K562 (cell line): ENCODE results near the gene SNCB. TPM values are rescaled to one million over a fixed set of nuclear protein-coding genes. Genes with fewer than 3 reads are reported as not detected.

ENCODE experiments used
- ATAC-seq: fragments of 200-7000 bp; cut with Tn5 transposase; 3 replicates; pipeline ENCODE4 v1.9.1; 2020; ENCODE audit warnings: moderate library complexity
- BruUV-seq: library from RNA; stranded (reverse); fragments of 400-500 nt; replicated peaks from 2 replicates; lab custom pipeline; 2021; lab: Mats Ljungman, UMichigan
- CTCF ChIA-PET: fragments of 300-600 bp; formaldehyde crosslinking; extraction: SDS; loops from one replicate; lab custom pipeline; 2021; ENCODE audit warnings: low intra/inter-chr PET ratio; lab: Yijun Ruan, JAX
- POLR2A ChIA-PET: fragments of 300-600, 350-650 bp; sonication (Branson Sonifier 250); formaldehyde crosslinking; extraction: SDS; loops from one replicate; lab custom pipeline; 2021; ENCODE audit warnings: antibody characterized with exemption, inconsistent platforms; lab: Yijun Ruan, JAX
- DNase-seq, 4 experiments: peaks; one replicate each; pipeline versions ENCODE4 v3.0.0 to v3.0.0-alpha.2; 2011 to 2018; ENCODE audit warnings: low spot score in 3 of 4, mixed read lengths in 3 of 4; ENCODE audit errors: extremely low read depth in 1 of 4
- FAIRE-seq: peaks from 2 replicates; lab custom pipeline; 2011; peaks lifted over from hg19 to GRCh38; lab: Jason Lieb, UNC
- H2AFZ ChIP-seq: 2 replicates; pipeline ENCODE4 v1.6.0; 2011; ENCODE audit warnings: low read depth, low read length, control low read depth, inconsistent platforms
- H3K27ac ChIP-seq: fragments of 200-600 bp; 3 replicates; pipeline ENCODE4 v1.8.0; 2011; ENCODE audit warnings: low read depth, mild to moderate bottlenecking, control low read depth, inconsistent platforms, low read length, moderate library complexity, mixed read lengths; ENCODE audit errors: extremely low read depth
- H3K27me3 ChIP-seq, 2 experiments: fragments of 300-600 bp in 1 of 2; 2 replicates in 1 of 2; 3 replicates in 1 of 2; pipeline versions ENCODE4 v1.6.0 to v1.8.0; 2011; ENCODE audit warnings: inconsistent platforms in 2 of 2, low read length in 2 of 2, mild to moderate bottlenecking in 1 of 2, mixed read lengths in 1 of 2, moderate library complexity in 1 of 2; ENCODE audit not compliant: control insufficient read depth in 2 of 2, insufficient read depth in 2 of 2
- H3K36me3 ChIP-seq: fragments of 300-600 bp; 3 replicates; pipeline ENCODE4 v1.8.0; 2011; ENCODE audit warnings: mild to moderate bottlenecking, low read length, inconsistent platforms; ENCODE audit not compliant: control insufficient read depth, insufficient read depth
- H3K4me1 ChIP-seq, 2 experiments: fragments of 200-600 bp in 1 of 2; replicated peaks in 1 of 2; 2 replicates in 1 of 2; 3 replicates in 1 of 2; pipeline versions ENCODE4 v1.5.1 to v1.8.0; 2011; ENCODE audit warnings: inconsistent platforms in 2 of 2, low read length in 2 of 2, mild to moderate bottlenecking in 1 of 2, mixed read lengths in 1 of 2, moderate library complexity in 1 of 2; ENCODE audit not compliant: control insufficient read depth in 2 of 2, insufficient read depth in 2 of 2
- H3K4me2 ChIP-seq: 2 replicates; pipeline ENCODE4 v1.6.1; 2011; ENCODE audit warnings: low read length, control low read depth, inconsistent platforms, mixed read lengths; ENCODE audit not compliant: insufficient read depth
- H3K4me3 ChIP-seq: fragments of 200-600 bp; sonication (generic), shearing (Covaris generic); 2 replicates; pipeline ENCODE4 v1.5.1; 2016; ENCODE audit warnings: control low read depth, inconsistent platforms
- H3K79me2 ChIP-seq: fragments of 200-600 bp; 3 replicates; pipeline ENCODE4 v1.8.0; 2011; ENCODE audit warnings: low read length, inconsistent platforms; ENCODE audit not compliant: control insufficient read depth, insufficient read depth
- H3K9ac ChIP-seq, 2 experiments: 2 replicates each; pipeline versions ENCODE4 v1.6.0 to v1.6.1; 2011; ENCODE audit warnings: low read depth in 2 of 2, low read length in 2 of 2, control low read depth in 1 of 2, inconsistent platforms in 1 of 2, mild to moderate bottlenecking in 1 of 2, mixed read lengths in 1 of 2; ENCODE audit not compliant: insufficient read depth in 1 of 2
- H3K9me1 ChIP-seq: one replicate; pipeline ENCODE4 v1.6.0; 2011; ENCODE audit warnings: inconsistent platforms, mild to moderate bottlenecking, low read length, moderate library complexity; ENCODE audit not compliant: control insufficient read depth, insufficient read depth
- H3K9me3 ChIP-seq: replicated peaks from 2 replicates; pipeline ENCODE4 v1.5.1; 2011; ENCODE audit warnings: low read depth, low read length, inconsistent platforms; ENCODE audit not compliant: control insufficient read depth, insufficient read depth
- H4K20me1 ChIP-seq: replicated peaks from 2 replicates; pipeline ENCODE4 v1.6.1; 2011; ENCODE audit warnings: low read length, inconsistent platforms, mixed read lengths; ENCODE audit not compliant: control insufficient read depth, insufficient read depth
- CBFA2T3 ChIP-seq: fragments of 450-650 bp; IDR thresholded peaks from 2 replicates; pipeline ENCODE4 v1.6.1; 2017
- CUX1 ChIP-seq: fragments of 200-800 bp; sonication (Bioruptor generic); IDR thresholded peaks from 2 replicates; pipeline ENCODE4 v1.6.1; 2016; ENCODE audit warnings: missing genetic modification characterization, missing compliant biosample characterization
- DACH1 ChIP-seq: fragments of 450-650 bp; IDR thresholded peaks from 2 replicates; pipeline ENCODE4 v1.6.1; 2018; ENCODE audit not compliant: partially characterized antibody
- SAP30 ChIP-seq: fragments of 200-600 bp; sonication (generic); IDR thresholded peaks from 2 replicates; pipeline ENCODE4 v1.6.1; 2012; ENCODE audit warnings: borderline replicate concordance, low read depth, mild to moderate bottlenecking, moderate library complexity, low read length, control low read depth, inconsistent platforms; ENCODE audit not compliant: insufficient read depth, poor library complexity, severe bottlenecking
- TFAP4 ChIP-seq: sonication (generic); formaldehyde crosslinking; IDR thresholded peaks from 2 replicates; pipeline ENCODE4 v1.8.0; 2022; ENCODE audit warnings: missing genetic modification reagents, mild to moderate bottlenecking, moderate library complexity, borderline replicate concordance
- ZBTB7A ChIP-seq: IDR thresholded peaks from 2 replicates; pipeline ENCODE4 v1.6.1; 2011; ENCODE audit warnings: low read depth, mild to moderate bottlenecking, low read length, moderate library complexity, borderline replicate concordance; ENCODE audit not compliant: control insufficient read depth
- ZNF561 ChIP-seq: fragments of 450-650 bp; formaldehyde crosslinking; conservative IDR thresholded peaks from 2 replicates; pipeline ENCODE4 v1.4.0; 2020; ENCODE audit warnings: mild to moderate bottlenecking, moderate library complexity
- WGBS: fragments of 100-300 bp; shearing (Covaris generic); methylation state at CpG from one replicate; pipeline ENCODE4 v1.1.6; 2016; ENCODE audit warnings: low coverage, mixed read lengths; ENCODE audit not compliant: insufficient coverage; ENCODE audit errors: missing lambda C conversion rate; 5-methylcytosine and 5-hydroxymethylcytosine counted together
- in situ Hi-C: fragments of 300-500 bp; cut with MboI; formaldehyde crosslinking; loops from 4 replicates; pipeline ENCODE4 v1.15.0; 2018; ENCODE audit warnings: inconsistent platforms, mixed read lengths
- intact Hi-C: fragments of 100-400 bp; cut with micrococcal nuclease; formaldehyde crosslinking; loops from 2 replicates; pipeline ENCODE4 v1.14.2; 2022
- polyA plus RNA-seq, 8 experiments: library from polyadenylated mRNA; depleted of rRNA in 4 of 8; stranded (reverse) in 5 of 8; unstranded in 3 of 8; fragments of >200 nt; fragmentation: Nextera tagmentation in 2 of 8; fragmentation: Illumina TruSeq in 1 of 8; extraction: Ambion mirVana in 2 of 8; extraction: Trizol in 1 of 8; gene quantifications; 2 replicates each; pipeline versions ENCODE4 v1.2.1 to v1.2.3, GENCODE V29; 2011 to 2014; ENCODE audit warnings: inconsistent platforms in 1 of 8, missing spikeins in 1 of 8
- total RNA-seq, 7 experiments: library from RNA; depleted of rRNA in 6 of 7; stranded (reverse); fragments of >200 nt in 6 of 7; fragmentation: Illumina TruSeq in 2 of 7; extraction: Trizol in 2 of 7; gene quantifications; 2 replicates each; pipeline versions ENCODE4 v1.2.1 to v1.2.3, GENCODE V29; 2011 to 2021; ENCODE audit warnings: low replicate concordance in 1 of 7

Gene SNCB
- total and polyA plus RNA-seq, 9 of the 15 experiments (the other 6 are each of a cell fraction or from before 2014, with no cell fraction given): not detected

GRCh38 chr5:176606032-176606431 lies 24.3 kb downstream of the SNCB start:
- TF ChIP-seq TFAP4 (peak; percentile 78; the same call in 1 of the 2 replicates), DACH1 (peak; percentile 40), CUX1 (CRISPR knock-in tag) (no peak), SAP30 (no peak), ZBTB7A (peak; percentile 70; the same call in 1 of the 2 replicates), CBFA2T3 (0 out of 2 replicates have a peak, but pooled peaks have one; percentile 14), ZNF561 (no peak)
- Histone ChIP-seq H3K36me3 (peaks cover 3% of the 10 kb centered on the region; the same call in 2 of the 3 replicates), H3K27me3 (no peaks in the 10 kb centered on the region), H2AFZ (0 out of 2 replicates have a peak overlapping the region, but pooled peaks have one; percentile 9), H3K79me2 (peaks cover 2% of the 10 kb centered on the region; the same call in 1 of the 3 replicates), H3K4me3 (no peak overlapping the region), H3K9ac (peak overlapping the region; percentile 31 to 65; a peak in 3 of 4 replicates), H3K9me3 (no peaks in the 10 kb centered on the region), H3K9me1 (peaks cover 7% of the 10 kb centered on the region), H3K4me1 (peaks cover 19 to 32% of the 10 kb centered on the region in 2 experiments; a peak in 4 of 5 replicates), H3K27ac (peak overlapping the region; percentile 22; the same call in 1 of the 3 replicates), H3K4me2 (peak overlapping the region; percentile 17; the same call in 1 of the 2 replicates), H4K20me1 (peaks cover 28% of the 10 kb centered on the region)
- in situ Hi-C loops: no loop called here
- 0% methylated on average over 2 of the region's 3 CpGs for WGBS
- no TSS peak for BruUV-seq
- DNase-seq: peak in 2 of 4 experiments; percentile 51 to 54
- CTCF ChIA-PET: no interaction called here
- intact Hi-C loops: no loop called here
- POLR2A ChIA-PET: interaction anchor here (0.6 to 1.8 kb wide), 4 partner anchors 10 to 69 kb away, joined by 3 to 5 read pairs (median 4); partner anchors contain the start of gene RNF44
- FAIRE-seq: peak; percentile 48
- ATAC-seq: peak; percentile 45
